Left forelimb (tissue), 1 donor: ENCODE results near the gene ZNF175.
"Not testable (repeated sequence)": the region's sequence is repeated elsewhere in the genome, so short reads cannot be mapped to it uniquely, and the experiment has no call there.

Experiments used
- DNase-seq: peaks from one replicate; pipeline ENCODE4 v3.0.0-alpha.2; 2018; ENCODE audit warnings: low spot score

ZNF175 gene

GRCh38 chr19:51592521-51592920, 21.4 kb downstream of the ZNF175 start:
- no peak for DNase-seq

GRCh38 chr19:51593138-51593890, 22.2 kb downstream of the ZNF175 start:
- no peak for DNase-seq

GRCh38 chr19:51593969-51594773, 23.1 kb downstream of the ZNF175 start:
- DNase-seq = peak; percentile 97

GRCh38 chr19:51594774-51595109, 23.7 kb downstream of the ZNF175 start:
- no peak for DNase-seq

- DNase-seq = no peak
Measured at GRCh38 chr19:51595190-51596175, 24.4 kb downstream of the ZNF175 start.

GRCh38 chr19:51598159-51598915, 27.3 kb downstream of the ZNF175 start:
- DNase-seq = no peak

GRCh38 chr19:51599084-51599483, 28.0 kb downstream of the ZNF175 start:
- DNase-seq = no peak

GRCh38 chr19:51600940-51601580, 30.0 kb downstream of the ZNF175 start:
- DNase-seq = no peak

GRCh38 chr19:51602189-51602854, 31.2 kb downstream of the ZNF175 start:
- no peak for DNase-seq

GRCh38 chr19:51607077-51607476, 36.0 kb downstream of the ZNF175 start:
- DNase-seq = no peak

GRCh38 chr19:51607920-51608562, 37.0 kb downstream of the ZNF175 start:
- DNase-seq = peak; percentile 77

GRCh38 chr19:51610576-51610975, 39.5 kb downstream of the ZNF175 start:
- DNase-seq = no peak

GRCh38 chr19:51614789-51615188, 43.7 kb downstream of the ZNF175 start:
- DNase-seq = no peak

GRCh38 chr19:51615991-51616390, 44.9 kb downstream of the ZNF175 start:
- DNase-seq = no peak

GRCh38 chr19:51621178-51621577, 50.1 kb downstream of the ZNF175 start:
- DNase-seq = no peak

GRCh38 chr19:51626675-51627074, 55.6 kb downstream of the ZNF175 start:
- DNase-seq = no peak

- DNase-seq = no peak
Measured at GRCh38 chr19:51627491-51628138, 56.5 kb downstream of the ZNF175 start.

GRCh38 chr19:51628153-51628939, 57.3 kb downstream of the ZNF175 start:
- DNase-seq = no peak

- DNase-seq = not testable (repeated sequence)
Measured at GRCh38 chr19:51630315-51630714, 59.2 kb downstream of the ZNF175 start, which contains the start of gene SIGLEC5. TSS of gene SIGLEC5 (minus strand) at chr19:51630401. CDS start at chr19:51630335, 66 bp downstream.
